GM15510 (cell line): ENCODE measurements around the gene NKD1.

ENCODE experiments used
- POLR2A ChIP-seq: IDR thresholded peaks from 3 replicates; pipeline ENCODE4 v1.6.1; 2011; ENCODE audit warnings: borderline replicate concordance; ENCODE audit not compliant: insufficient read length; ENCODE audit errors: extremely low read depth

Gene NKD1

GRCh38 chr16:50572700-50573099 lies 24.5 kb downstream of the NKD1 start:
- no peak for TF ChIP-seq POLR2A

GRCh38 chr16:50573279-50573678 lies 25.1 kb downstream of the NKD1 start:
- TF ChIP-seq POLR2A = no peak

GRCh38 chr16:50573947-50574744 lies 25.9 kb downstream of the NKD1 start:
- TF ChIP-seq POLR2A = no peak

DNA sequence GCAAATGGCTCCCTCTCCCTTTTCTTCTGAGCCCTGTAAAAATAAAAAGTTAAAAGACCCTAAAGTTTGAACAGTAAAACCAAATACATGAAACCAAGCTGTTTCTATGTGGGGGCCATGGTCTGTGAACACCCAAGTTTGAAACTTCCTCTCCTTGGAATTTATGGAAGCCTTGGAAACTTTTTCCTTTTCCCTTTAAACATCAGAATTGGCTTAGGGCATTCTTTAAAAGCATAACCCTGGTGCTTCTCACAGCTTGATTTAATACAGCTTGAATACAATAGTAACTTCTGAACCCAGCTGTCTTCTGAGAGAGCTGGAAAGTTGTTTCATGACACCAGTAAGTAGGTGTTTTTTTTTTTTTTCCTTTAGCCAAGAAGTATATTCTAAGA lies 26.5 kb downstream of the NKD1 start:
- TF ChIP-seq POLR2A = no peak

DNA sequence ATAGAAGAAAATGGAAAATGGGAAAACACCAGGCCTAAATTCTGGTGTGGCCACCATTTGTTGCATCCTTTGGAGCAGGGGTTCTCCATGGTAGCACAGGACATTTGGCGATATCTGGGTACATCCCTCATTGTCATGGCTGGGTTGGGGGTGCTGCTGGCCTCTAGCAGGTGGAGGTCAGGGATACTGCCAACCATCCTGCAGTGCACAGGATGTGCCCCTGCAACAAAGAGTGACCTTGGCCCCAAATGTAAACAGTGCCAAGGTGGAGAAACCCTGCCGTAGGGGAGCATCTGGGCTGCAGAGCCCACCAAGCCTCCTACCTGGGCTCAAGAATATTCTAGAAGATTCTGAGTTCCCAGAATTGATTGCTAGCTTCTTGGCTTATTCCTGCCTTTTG lies 27.5 kb downstream of the NKD1 start:
- no peak for TF ChIP-seq POLR2A

GRCh38 chr16:50576403-50577113 lies 28.4 kb downstream of the NKD1 start:
- no peak for TF ChIP-seq POLR2A

DNA sequence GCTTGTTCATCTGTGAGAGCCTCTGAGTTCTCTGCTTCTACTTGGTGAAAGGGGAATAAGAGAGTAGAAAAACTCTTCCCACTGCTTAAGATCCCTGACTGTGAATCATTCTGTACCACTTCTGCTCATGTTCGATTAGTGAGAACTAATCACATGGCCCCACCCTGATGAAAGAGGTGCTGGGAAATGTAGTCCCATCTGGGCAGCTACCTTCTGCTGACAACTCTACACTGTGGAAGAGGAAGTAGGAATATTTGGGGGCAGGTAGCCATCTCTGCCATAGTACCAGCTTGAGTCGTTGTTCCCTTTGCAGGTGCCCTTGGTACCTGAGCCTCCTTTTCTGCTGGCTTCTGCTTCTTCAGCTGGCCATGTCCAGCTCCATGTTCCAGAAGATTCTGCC lies 29.9 kb downstream of the NKD1 start:
- TF ChIP-seq POLR2A = no peak

DNA sequence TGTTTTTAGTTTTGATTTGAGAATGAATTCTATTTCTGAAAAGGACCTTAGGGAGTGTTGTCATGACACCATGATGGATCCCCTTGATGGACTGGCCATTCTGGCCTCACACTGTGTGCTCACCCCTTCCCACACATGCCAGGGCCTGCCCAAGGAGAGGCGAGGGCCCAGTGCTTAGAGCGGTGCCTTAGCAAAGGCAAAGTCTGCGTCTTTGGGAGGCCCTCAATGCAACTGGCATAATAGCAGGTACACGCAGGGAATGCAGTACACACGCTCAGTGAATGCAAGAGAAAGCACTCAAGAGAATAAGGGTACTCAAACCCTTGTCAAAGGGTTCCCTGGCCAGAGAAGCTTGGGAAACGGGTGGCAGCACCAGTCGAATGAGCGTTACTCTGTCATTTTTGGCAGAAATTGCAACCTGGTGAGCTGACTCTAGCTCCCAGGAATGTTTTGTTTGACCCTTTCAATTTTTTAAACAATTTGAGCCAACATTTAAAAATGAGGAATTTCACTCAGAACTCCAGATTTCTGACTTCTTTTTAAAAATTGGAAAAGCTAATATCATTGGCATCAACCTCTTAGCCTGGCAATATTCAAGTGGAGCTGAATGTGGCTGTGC lies 32.1 kb downstream of the NKD1 start:
- no peak for TF ChIP-seq POLR2A

DNA sequence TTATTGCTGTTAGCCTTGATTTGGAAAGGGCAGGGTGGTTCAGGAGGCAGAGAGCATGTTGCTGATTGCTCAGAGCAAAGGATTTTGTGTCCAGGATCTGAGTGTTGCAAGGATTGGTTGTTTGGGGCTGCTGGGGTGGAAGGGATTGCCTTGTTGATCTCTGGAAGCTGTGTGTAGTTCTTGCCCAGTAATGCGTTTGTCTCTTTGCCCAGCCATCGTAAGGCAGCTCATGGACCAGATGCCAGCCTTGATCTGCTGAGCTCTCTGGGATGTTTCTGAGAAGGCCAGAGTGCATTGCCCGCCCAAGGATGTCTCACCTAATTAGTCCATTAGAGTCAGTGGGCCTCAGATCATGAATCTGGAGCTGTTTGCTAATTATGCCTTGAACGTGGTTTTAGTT lies 33.6 kb downstream of the NKD1 start:
- TF ChIP-seq POLR2A = no peak

GRCh38 chr16:50583211-50583610 lies 35.0 kb downstream of the NKD1 start:
- TF ChIP-seq POLR2A = no peak

- no peak for TF ChIP-seq POLR2A
These were observed 36.0 kb downstream of the NKD1 start for GRCh38 chr16:50584033-50584722.

- no peak for TF ChIP-seq POLR2A
These were observed 37.2 kb downstream of the NKD1 start for GRCh38 chr16:50585331-50585776.

DNA sequence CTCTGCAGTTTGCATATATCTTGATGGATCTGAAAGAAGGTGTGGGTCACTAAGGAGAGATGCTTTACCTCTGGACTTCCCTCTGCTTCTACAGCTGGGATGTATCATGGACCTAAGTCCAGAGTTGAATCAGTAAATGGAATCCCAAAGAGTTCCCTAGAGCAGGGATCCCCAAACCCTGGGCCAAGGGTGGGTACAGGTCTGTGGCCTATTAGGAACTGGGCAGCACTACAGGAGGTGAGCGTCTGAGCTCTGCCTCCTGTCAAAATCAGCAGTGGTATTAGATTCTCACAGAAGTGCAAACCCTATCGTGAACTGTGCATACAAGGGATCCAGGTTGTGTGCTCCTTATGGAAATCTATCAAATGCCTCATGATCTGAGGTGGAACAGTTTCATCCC lies 39.3 kb downstream of the NKD1 start:
- no peak for TF ChIP-seq POLR2A

- TF ChIP-seq POLR2A = no peak
These were observed 40.1 kb downstream of the NKD1 start for GRCh38 chr16:50588276-50588675.

- no peak for TF ChIP-seq POLR2A
These were observed 43.0 kb downstream of the NKD1 start for GRCh38 chr16:50591209-50591608.
